Tibial nerve (tissue), 3 donors: ENCODE results near the gene TMEM218.

Source experiments
- CTCF ChIP-seq, 5 experiments: fragments of 200-600 bp in 3 of 5; fragments of 450-650 bp in 2 of 5; sonication (generic) in 3 of 5; IDR thresholded peaks; one replicate each; pipeline ENCODE4 v1.5.1; 2016 to 2019; ENCODE audit warnings: antibody characterized with exemption in 5 of 5, mild to moderate bottlenecking in 3 of 5, moderate library complexity in 2 of 5
- POLR2A ChIP-seq, 2 donors: fragments of 450-650 bp; IDR thresholded peaks; one replicate each; pipeline ENCODE4 v1.6.1; 2017; ENCODE audit warnings: antibody characterized with exemption in 2 of 2, mild to moderate bottlenecking in 2 of 2, moderate library complexity in 2 of 2

- no peak for TF ChIP-seq CTCF (IDR thresholded peaks at IDR 0.05)
- TF ChIP-seq POLR2A (IDR thresholded peaks at IDR 0.05), result no peak
These were observed 46.7 kb upstream of the TMEM218 start for GRCh38 chr11:125157953-125158680.
